22Rv1 (cell line): ENCODE results near the gene STX7.

Experiments
- CTCF ChIP-seq: fragments of 450-650 bp; IDR thresholded peaks from 2 replicates; pipeline ENCODE4 v1.5.1; 2017; ENCODE audit warnings: mild to moderate bottlenecking
- ZFX ChIP-seq: fragments of 450-650 bp; IDR thresholded peaks from 2 replicates; pipeline ENCODE4 v1.6.1; 2017; ENCODE audit warnings: antibody characterized with exemption, borderline replicate concordance

- no peak for TF ChIP-seq CTCF
- no peak for TF ChIP-seq ZFX
Observed at GRCh38 chr6:132520953-132521352, 8.0 kb upstream of the STX7 start.
